K562 (cell line): ENCODE data around the gene VPREB1. TPM values are rescaled to one million over a fixed set of nuclear protein-coding genes. Genes with fewer than 3 reads are reported as not detected.

Source experiments
- BCOR ChIP-seq: fragments of 450-650 bp; IDR thresholded peaks from 2 replicates; pipeline ENCODE4 v1.6.1; 2016
- CBX5 ChIP-seq: IDR thresholded peaks from 2 replicates; pipeline ENCODE4 v1.6.1; 2014; ENCODE audit warnings: low read depth, borderline replicate concordance
- CGGBP1 ChIP-seq: fragments of 250-450 bp; sonication (Bioruptor Pico); IDR thresholded peaks from 2 replicates; pipeline ENCODE4 v1.9.0; 2021; ENCODE audit warnings: mild to moderate bottlenecking
- DPF2 ChIP-seq: fragments of 450-650 bp; IDR thresholded peaks from 2 replicates; pipeline ENCODE4 v1.6.1; 2016
- EHMT2 ChIP-seq: fragments of 450-650 bp; IDR thresholded peaks from 2 replicates; pipeline ENCODE4 v1.6.1; 2018; ENCODE audit warnings: antibody characterized with exemption
- ELK1 ChIP-seq: sonication (generic); formaldehyde crosslinking; IDR thresholded peaks from 2 replicates; pipeline ENCODE4 v1.8.1; 2022; ENCODE audit warnings: missing genetic modification reagents
- EP400 ChIP-seq: fragments of 450-650 bp; IDR thresholded peaks from 2 replicates; pipeline ENCODE4 v1.6.1; 2017; ENCODE audit warnings: antibody characterized with exemption, mild to moderate bottlenecking, moderate library complexity
- FIP1L1 ChIP-seq: fragments of 200-400 bp; formaldehyde crosslinking; IDR thresholded peaks from 2 replicates; pipeline ENCODE4 v1.6.1; 2018; ENCODE audit warnings: mild to moderate bottlenecking, low read depth, low read length; ENCODE audit not compliant: poor library complexity, severe bottlenecking
- FOS ChIP-seq: IDR thresholded peaks from 3 replicates; pipeline ENCODE4 v1.6.1; 2011; ENCODE audit not compliant: insufficient read length; ENCODE audit errors: extremely low read depth
- FOXK1 ChIP-seq: sonication (generic); formaldehyde crosslinking; IDR thresholded peaks from 2 replicates; pipeline ENCODE4 v1.8.0; 2022; ENCODE audit warnings: missing genetic modification reagents, mild to moderate bottlenecking, borderline replicate concordance
- GTF2E2 ChIP-seq: fragments of 200-800 bp; sonication (Bioruptor generic); IDR thresholded peaks from 2 replicates; pipeline ENCODE4 v1.6.1; 2016; ENCODE audit warnings: missing genetic modification characterization, missing compliant biosample characterization
- HINFP ChIP-seq: fragments of 450-650 bp; conservative IDR thresholded peaks from 2 replicates; pipeline ENCODE4 v1.6.1; 2016; ENCODE audit warnings: missing genetic modification characterization, low read depth, mild to moderate bottlenecking, control low read depth, missing compliant biosample characterization
- KLF16 ChIP-seq: IDR thresholded peaks from 2 replicates; pipeline ENCODE4 v1.6.1; 2016; ENCODE audit warnings: antibody characterized with exemption
- PRPF4 ChIP-seq: fragments of 200-400 bp; formaldehyde crosslinking; IDR thresholded peaks from one replicate; pipeline ENCODE4 v1.6.1; 2017; ENCODE audit warnings: low read length, low read depth, mild to moderate bottlenecking; ENCODE audit not compliant: insufficient read depth, poor library complexity, severe bottlenecking
- SOX6 ChIP-seq: fragments of 450-650 bp; IDR thresholded peaks from 2 replicates; pipeline ENCODE4 v1.6.1; 2014; ENCODE audit warnings: mild to moderate bottlenecking
- SPI1 ChIP-seq: IDR thresholded peaks from 2 replicates; pipeline ENCODE4 v1.6.1; 2011; ENCODE audit warnings: low read depth, low read length, control low read depth, borderline replicate concordance
- SRSF3 ChIP-seq: fragments of 200-400 bp; formaldehyde crosslinking; IDR thresholded peaks from 2 replicates; pipeline ENCODE4 v1.6.1; 2016; ENCODE audit warnings: mild to moderate bottlenecking, low read length, moderate library complexity; ENCODE audit not compliant: insufficient read depth
- STAT5B ChIP-seq: fragments of 250-450 bp; sonication (Bioruptor Pico); IDR thresholded peaks from 2 replicates; pipeline ENCODE4 v1.8.0; 2021; ENCODE audit warnings: mild to moderate bottlenecking, inconsistent platforms
- U2AF2 ChIP-seq: fragments of 200-400 bp; formaldehyde crosslinking; optimal IDR thresholded peaks from 2 replicates; pipeline ENCODE3; 2017; ENCODE audit warnings: low read depth, mild to moderate bottlenecking, low read length
- ZNF347 ChIP-seq: fragments of 450-650 bp; formaldehyde crosslinking; IDR thresholded peaks from 2 replicates; pipeline ENCODE4 v1.4.0; 2020; ENCODE audit warnings: low read depth, mild to moderate bottlenecking, moderate library complexity
- ZNF695 ChIP-seq: fragments of 450-650 bp; formaldehyde crosslinking; IDR thresholded peaks from 2 replicates; pipeline ENCODE4 v1.4.0; 2020; ENCODE audit warnings: mild to moderate bottlenecking, moderate library complexity
- ZSCAN29 ChIP-seq: fragments of 450-650 bp; IDR thresholded peaks from 2 replicates; pipeline ENCODE4 v1.6.1; 2017
- ZSCAN32 ChIP-seq: fragments of 450-650 bp; formaldehyde crosslinking; IDR thresholded peaks from 2 replicates; pipeline ENCODE4 v1.4.0; 2020; ENCODE audit warnings: mild to moderate bottlenecking, moderate library complexity
- polyA plus RNA-seq, 8 experiments: library from polyadenylated mRNA; depleted of rRNA in 4 of 8; stranded (reverse) in 5 of 8; unstranded in 3 of 8; fragments of >200 nt; fragmentation: Nextera tagmentation in 2 of 8; fragmentation: Illumina TruSeq in 1 of 8; extraction: Ambion mirVana in 2 of 8; extraction: Trizol in 1 of 8; gene quantifications; 2 replicates each; pipeline versions ENCODE4 v1.2.1 to v1.2.3, GENCODE V29; 2011 to 2014; ENCODE audit warnings: inconsistent platforms in 1 of 8, missing spikeins in 1 of 8
- total RNA-seq, 7 experiments: library from RNA; depleted of rRNA in 6 of 7; stranded (reverse); fragments of >200 nt in 6 of 7; fragmentation: Illumina TruSeq in 2 of 7; extraction: Trizol in 2 of 7; gene quantifications; 2 replicates each; pipeline versions ENCODE4 v1.2.1 to v1.2.3, GENCODE V29; 2011 to 2021; ENCODE audit warnings: low replicate concordance in 1 of 7
- TF ChIP-seq, protein P1 (sequence below): fragments of 450-650 bp; IDR thresholded peaks from 2 replicates; pipeline ENCODE4 v1.6.1; 2018; ENCODE audit warnings: mild to moderate bottlenecking, low read depth; ENCODE audit not compliant: partially characterized antibody
- TF ChIP-seq, protein P2 (sequence below): IDR thresholded peaks from 3 replicates; pipeline ENCODE4 v1.6.1; 2011; ENCODE audit warnings: borderline replicate concordance, mild to moderate bottlenecking; ENCODE audit not compliant: insufficient read length, insufficient read depth

VPREB1 gene
- total and polyA plus RNA-seq, 9 of the 15 experiments (the other 6 are each of a cell fraction or from before 2014, with no cell fraction given), result not detected

- TF ChIP-seq, protein P1, sequence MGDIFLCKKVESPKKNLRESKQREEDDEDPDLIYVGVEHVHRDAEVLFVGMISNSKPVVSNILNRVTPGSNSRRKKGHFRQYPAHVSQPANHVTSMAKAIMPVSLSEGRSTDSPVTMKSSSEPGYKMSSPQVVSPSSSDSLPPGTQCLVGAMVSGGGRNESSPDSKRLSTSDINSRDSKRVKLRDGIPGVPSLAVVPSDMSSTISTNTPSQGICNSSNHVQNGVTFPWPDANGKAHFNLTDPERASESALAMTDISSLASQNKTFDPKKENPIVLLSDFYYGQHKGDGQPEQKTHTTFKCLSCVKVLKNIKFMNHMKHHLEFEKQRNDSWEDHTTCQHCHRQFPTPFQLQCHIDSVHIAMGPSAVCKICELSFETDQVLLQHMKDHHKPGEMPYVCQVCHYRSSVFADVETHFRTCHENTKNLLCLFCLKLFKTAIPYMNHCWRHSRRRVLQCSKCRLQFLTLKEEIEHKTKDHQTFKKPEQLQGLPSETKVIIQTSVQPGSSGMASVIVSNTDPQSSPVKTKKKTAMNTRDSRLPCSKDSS, result no peak
- TF ChIP-seq SOX6 (no peak), ZNF347 (CRISPR knock-in tag) (no peak), PRPF4 (no peak), FOXK1 (CRISPR knock-in tag) (no peak), BCOR (0 out of 2 replicates have a peak, but pooled peaks have one; percentile 10), U2AF2 (no peak), STAT5B (CRISPR knock-in tag) (no peak), CBX5 (no peak), KLF16 (peak; percentile 14; the same call in 1 of the 2 replicates), HINFP (tag) (no peak), ZSCAN29 (no peak), ZSCAN32 (CRISPR knock-in tag) (no peak), DPF2 (no peak), SPI1 (no peak), EHMT2 (peak; percentile 84; the same call in 1 of the 2 replicates), FIP1L1 (no peak), ZNF695 (CRISPR knock-in tag) (no peak), FOS (no peak), SRSF3 (no peak), ELK1 (CRISPR knock-in tag) (no peak), EP400 (no peak), GTF2E2 (tag) (no peak), CGGBP1 (CRISPR knock-in tag) (no peak)
- TF ChIP-seq, protein P2, sequence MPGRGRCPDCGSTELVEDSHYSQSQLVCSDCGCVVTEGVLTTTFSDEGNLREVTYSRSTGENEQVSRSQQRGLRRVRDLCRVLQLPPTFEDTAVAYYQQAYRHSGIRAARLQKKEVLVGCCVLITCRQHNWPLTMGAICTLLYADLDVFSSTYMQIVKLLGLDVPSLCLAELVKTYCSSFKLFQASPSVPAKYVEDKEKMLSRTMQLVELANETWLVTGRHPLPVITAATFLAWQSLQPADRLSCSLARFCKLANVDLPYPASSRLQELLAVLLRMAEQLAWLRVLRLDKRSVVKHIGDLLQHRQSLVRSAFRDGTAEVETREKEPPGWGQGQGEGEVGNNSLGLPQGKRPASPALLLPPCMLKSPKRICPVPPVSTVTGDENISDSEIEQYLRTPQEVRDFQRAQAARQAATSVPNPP, result no peak
Observed at GRCh38 chr22:22235558-22235957, 9.0 kb upstream of the VPREB1 start (continued).
